ENCODE results near the gene DNAJC17. TPM values are rescaled to one million over a fixed set of nuclear protein-coding genes. Genes with fewer than 3 reads are reported as not detected.

Gene DNAJC17
- total RNA-seq, 1 donor from 2014 or later: 59.2 TPM

DNA sequence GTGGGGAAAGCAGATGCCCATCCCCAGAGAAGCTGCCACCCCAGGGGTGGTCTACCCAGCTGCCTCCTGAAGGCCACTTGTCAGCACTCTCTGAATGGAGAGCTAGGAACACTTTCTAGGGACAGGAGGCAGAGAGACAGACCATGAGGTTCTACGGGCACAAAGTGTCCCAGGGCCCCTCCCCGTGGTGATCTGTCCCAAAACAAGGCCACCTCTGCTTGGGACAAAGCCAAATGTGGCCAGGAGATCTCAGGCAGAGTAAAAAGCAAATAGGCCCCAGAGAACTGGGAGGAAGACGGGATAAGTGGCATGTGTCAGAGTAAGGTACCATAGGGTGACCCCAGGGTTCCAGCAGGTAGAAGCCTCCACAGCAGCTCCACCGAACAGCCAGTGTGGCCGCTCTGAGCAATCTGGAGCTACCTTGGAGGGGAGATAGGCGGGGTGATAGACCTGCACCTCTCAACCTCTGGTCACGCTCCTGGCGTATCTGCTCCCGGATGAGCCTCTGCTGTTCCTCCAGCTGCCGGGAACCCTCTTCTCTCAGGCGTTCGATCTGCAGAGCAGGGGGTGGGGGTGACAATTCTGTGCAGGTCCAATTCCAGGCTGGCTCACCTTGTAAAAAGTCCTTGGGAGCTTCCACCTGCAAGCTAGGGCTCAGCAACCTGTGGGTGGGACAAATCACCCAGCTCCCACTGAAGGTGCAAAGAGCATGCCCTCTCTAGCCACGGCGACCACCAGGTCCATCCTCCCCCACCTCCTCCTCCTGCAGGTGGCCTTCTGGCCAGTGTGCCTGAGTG is 31.3 kb downstream of the DNAJC17 start:
- TF ChIP-seq CTCF (IDR thresholded peaks at IDR 0.05; ENCODE audit: insufficient read depth, low read length, poor library complexity, severe bottlenecking): no peak
- Histone ChIP-seq H3K27me3 (ENCODE audit: control insufficient read depth, insufficient read depth, low read length) (no peaks in the 10 kb centered on the region), H3K36me3 (ENCODE audit: control insufficient read depth, insufficient read depth, low read length) (peaks cover 9% of the 10 kb centered on the region), H3K4me3 (ENCODE audit: low read depth, low read length) (no peak overlapping the region)
- DNase-seq (ENCODE audit: low read depth): no peak

DNA sequence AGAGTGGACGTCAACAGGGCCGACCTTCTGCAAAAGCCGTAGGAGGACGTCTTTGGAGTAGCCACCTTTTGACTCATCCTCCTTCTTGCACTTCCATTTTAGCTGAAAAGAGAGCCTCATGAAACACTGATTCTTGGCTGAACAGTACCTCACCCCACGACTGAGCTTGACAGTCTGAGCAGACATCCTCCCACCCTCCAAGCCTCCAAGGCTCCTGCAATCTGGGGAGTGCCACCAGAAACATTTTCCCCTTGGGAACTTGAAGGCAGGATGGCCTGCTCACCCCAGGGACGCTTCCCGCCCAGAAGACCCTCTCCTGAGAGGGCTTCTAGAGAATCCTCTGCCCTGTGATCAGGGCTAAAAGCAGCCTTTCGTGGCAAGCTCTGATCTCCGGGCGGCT is 32.3 kb downstream of the DNAJC17 start:
- peaks cover 9% of the 10 kb centered on the region for H3K36me3 ChIP-seq (ENCODE audit: control insufficient read depth, insufficient read depth, low read length)

DNA sequence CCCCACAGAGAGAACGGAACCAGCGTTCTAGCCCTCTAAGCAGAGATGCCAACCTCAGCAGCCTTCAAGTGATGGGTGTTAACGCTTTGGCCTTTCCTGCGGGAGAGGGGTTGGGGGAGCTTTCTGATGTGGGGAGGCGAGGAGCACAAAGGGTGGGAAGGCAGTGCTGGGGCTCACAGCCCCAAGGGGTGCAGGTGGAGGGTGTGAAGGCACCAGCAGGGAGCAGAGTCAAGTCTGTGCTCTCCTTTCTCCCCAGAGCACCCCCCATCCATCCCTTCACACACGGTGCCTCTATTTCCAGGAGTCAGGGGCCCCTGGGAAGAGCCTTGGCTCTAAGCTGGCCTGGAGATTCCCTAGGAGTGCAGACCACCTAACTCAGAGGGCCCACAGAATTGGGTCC is 33.4 kb downstream of the DNAJC17 start:
- TF ChIP-seq CTCF (IDR thresholded peaks at IDR 0.05; ENCODE audit: insufficient read depth, low read length, poor library complexity, severe bottlenecking): no peak
- H3K4me3 ChIP-seq (ENCODE audit: low read depth, low read length): no peak overlapping the region
- DNase-seq (ENCODE audit: low read depth): no peak
- no peaks in the 10 kb centered on the region for H3K27me3 ChIP-seq (ENCODE audit: control insufficient read depth, insufficient read depth, low read length)
- H3K36me3 ChIP-seq (ENCODE audit: control insufficient read depth, insufficient read depth, low read length): peaks cover 5% of the 10 kb centered on the region

More for the DNA sequence above, 32.3 kb downstream of the DNAJC17 start:
- Histone ChIP-seq H3K27me3 (ENCODE audit: control insufficient read depth, insufficient read depth, low read length) (no peaks in the 10 kb centered on the region), H3K4me3 (ENCODE audit: low read depth, low read length) (no peak overlapping the region)
- no peak for TF ChIP-seq CTCF (IDR thresholded peaks at IDR 0.05; ENCODE audit: insufficient read depth, low read length, poor library complexity, severe bottlenecking)
- DNase-seq (ENCODE audit: low read depth): no peak

- TF ChIP-seq CTCF (IDR thresholded peaks at IDR 0.05; ENCODE audit: insufficient read depth, low read length, poor library complexity, severe bottlenecking): no peak
- Histone ChIP-seq H3K4me3 (ENCODE audit: low read depth, low read length) (no peak overlapping the region), H3K36me3 (ENCODE audit: control insufficient read depth, insufficient read depth, low read length) (peaks cover 5% of the 10 kb centered on the region), H3K27me3 (ENCODE audit: control insufficient read depth, insufficient read depth, low read length) (no peaks in the 10 kb centered on the region)
- DNase-seq (ENCODE audit: low read depth): no peak
Measured at GRCh38 chr15:40773496-40773895, 33.8 kb downstream of the DNAJC17 start.

- DNase-seq (ENCODE audit: low read depth): no peak
- no peaks in the 10 kb centered on the region for H3K27me3 ChIP-seq (ENCODE audit: control insufficient read depth, insufficient read depth, low read length)
- no peak overlapping the region for H3K4me3 ChIP-seq (ENCODE audit: low read depth, low read length)
- TF ChIP-seq CTCF (IDR thresholded peaks at IDR 0.05; ENCODE audit: insufficient read depth, low read length, poor library complexity, severe bottlenecking): no peak
- peaks cover 5% of the 10 kb centered on the region for H3K36me3 ChIP-seq (ENCODE audit: control insufficient read depth, insufficient read depth, low read length)
Measured at GRCh38 chr15:40772014-40772413, 35.3 kb downstream of the DNAJC17 start.

- H3K36me3 ChIP-seq (ENCODE audit: control insufficient read depth, insufficient read depth, low read length): peaks cover 5% of the 10 kb centered on the region
- no peaks in the 10 kb centered on the region for H3K27me3 ChIP-seq (ENCODE audit: control insufficient read depth, insufficient read depth, low read length)
- DNase-seq (ENCODE audit: low read depth): no peak
- no peak overlapping the region for H3K4me3 ChIP-seq (ENCODE audit: low read depth, low read length)
- TF ChIP-seq CTCF (IDR thresholded peaks at IDR 0.05; ENCODE audit: insufficient read depth, low read length, poor library complexity, severe bottlenecking): no peak
Measured at GRCh38 chr15:40771242-40771641, 36.0 kb downstream of the DNAJC17 start.

Measured in kidney epithelial cell (primary cell).